GM12878 (cell line): ENCODE measurements around the gene MTFMT. TPM values are rescaled to one million over a fixed set of nuclear protein-coding genes. Genes with fewer than 3 reads are reported as not detected.

Experiments used
- ATAC-seq: fragments of 200-7000 bp; cut with Tn5 transposase; 3 replicates; pipeline ENCODE4 v1.9.1; 2020; ENCODE audit warnings: mild to moderate bottlenecking, moderate library complexity
- BruUV-seq: library from RNA; stranded (reverse); fragments of 400-500 nt; replicated peaks from 2 replicates; lab custom pipeline; 2021; lab: Mats Ljungman, UMichigan
- CTCF ChIA-PET: fragments of 300-600 bp; sonication (Branson Sonifier 250); formaldehyde crosslinking; extraction: SDS; loops from one replicate; lab custom pipeline; 2021; ENCODE audit warnings: inconsistent platforms; lab: Yijun Ruan, JAX
- POLR2A ChIA-PET: fragments of 350-600 bp; formaldehyde crosslinking; extraction: SDS; loops from one replicate; lab custom pipeline; 2021; ENCODE audit warnings: inconsistent platforms; lab: Charles Lee
- RAD21 ChIA-PET: fragments of 300-600 bp; sonication (Branson Sonifier 250); formaldehyde crosslinking; loops from one replicate; lab custom pipeline; 2023; ENCODE audit warnings: antibody characterized with exemption; ENCODE audit not compliant: unreplicated experiment; lab: Charles Lee
- SMC1A ChIA-PET: fragments of 300-600 bp; sonication (Branson Sonifier 250); formaldehyde crosslinking; loops from one replicate; lab custom pipeline; 2023; ENCODE audit not compliant: unreplicated experiment, uncharacterized antibody; lab: Charles Lee
- DNase-seq: peaks from one replicate; pipeline ENCODE4 v3.0.0-alpha.2; 2011; ENCODE audit warnings: low read depth, low spot score
- FAIRE-seq: peaks from 3 replicates; lab custom pipeline; 2011; peaks lifted over from hg19 to GRCh38; lab: Jason Lieb, UNC
- H2AFZ ChIP-seq: 2 replicates; pipeline ENCODE4 v1.6.0; 2011; ENCODE audit warnings: low read depth, low read length, control low read depth; ENCODE audit not compliant: control insufficient read depth
- H3K27ac ChIP-seq: 2 replicates; pipeline ENCODE4 v1.5.1; 2011; ENCODE audit warnings: control low read depth; ENCODE audit not compliant: control insufficient read depth, insufficient read depth
- H3K27me3 ChIP-seq, 2 experiments: replicated peaks in 1 of 2; 2 replicates each; pipeline versions ENCODE4 v1.6.0 to v1.6.1; 2011; ENCODE audit warnings: low read length in 1 of 2; ENCODE audit not compliant: control insufficient read depth in 2 of 2, insufficient read depth in 2 of 2
- H3K36me3 ChIP-seq, 2 experiments: 2 replicates each; pipeline ENCODE4 v1.5.1; 2011; ENCODE audit warnings: low read length in 1 of 2; ENCODE audit not compliant: control insufficient read depth in 2 of 2, insufficient read depth in 2 of 2
- H3K4me1 ChIP-seq: 2 replicates; pipeline ENCODE4 v1.6.1; 2011; ENCODE audit warnings: mild to moderate bottlenecking, low read length, moderate library complexity, mixed read lengths; ENCODE audit not compliant: control insufficient read depth, insufficient read depth
- H3K4me2 ChIP-seq: 2 replicates; pipeline ENCODE4 v1.6.0; 2011; ENCODE audit warnings: control low read depth; ENCODE audit not compliant: control insufficient read depth, insufficient read depth
- H3K4me3 ChIP-seq: fragments of 200-600 bp; sonication (generic); 2 replicates; pipeline ENCODE4 v1.5.1; 2016
- H3K79me2 ChIP-seq: 2 replicates; pipeline ENCODE4 v1.6.0; 2011; ENCODE audit warnings: low read length; ENCODE audit not compliant: control insufficient read depth, insufficient read depth
- H3K9ac ChIP-seq: 2 replicates; pipeline ENCODE4 v1.8.0; 2011; ENCODE audit warnings: low read length, control low read depth, mixed read lengths; ENCODE audit not compliant: control insufficient read depth, insufficient read depth
- H3K9me3 ChIP-seq: replicated peaks from 3 replicates; pipeline ENCODE4 v1.5.1; 2011; ENCODE audit warnings: mild to moderate bottlenecking, low read length; ENCODE audit not compliant: control insufficient read depth, insufficient read depth
- H4K20me1 ChIP-seq: 2 replicates; pipeline ENCODE4 v1.6.0; 2011; ENCODE audit not compliant: control insufficient read depth, insufficient read depth
- FOS ChIP-seq: IDR thresholded peaks from 3 replicates; pipeline ENCODE4 v1.6.1; 2011; ENCODE audit warnings: borderline replicate concordance; ENCODE audit not compliant: insufficient read length; ENCODE audit errors: extremely low read depth
- FOXK2 ChIP-seq: fragments of 450-650 bp; IDR thresholded peaks from 2 replicates; pipeline ENCODE4 v1.6.1; 2017; ENCODE audit warnings: mild to moderate bottlenecking, moderate library complexity
- IRF5 ChIP-seq: fragments of 450-650 bp; IDR thresholded peaks from 2 replicates; pipeline ENCODE4 v1.6.1; 2017; ENCODE audit warnings: borderline replicate concordance
- NFYA ChIP-seq: IDR thresholded peaks from 2 replicates; pipeline ENCODE4 v1.6.1; 2011; ENCODE audit warnings: low read depth, mild to moderate bottlenecking, low read length, improper control_type of control experiment, borderline replicate concordance
- NKRF ChIP-seq: fragments of 450-650 bp; conservative IDR thresholded peaks from 2 replicates; pipeline ENCODE4 v1.6.1; 2017; ENCODE audit warnings: mild to moderate bottlenecking, moderate library complexity
- PKNOX1 ChIP-seq: fragments of 450-650 bp; IDR thresholded peaks from 2 replicates; pipeline ENCODE4 v1.6.1; 2016; ENCODE audit warnings: mild to moderate bottlenecking
- RAD21 ChIP-seq: IDR thresholded peaks from 2 replicates; pipeline ENCODE4 v1.6.1; 2011; ENCODE audit warnings: mild to moderate bottlenecking, low read depth, low read length, moderate library complexity; ENCODE audit not compliant: insufficient read depth
- RBBP5 ChIP-seq: fragments of 200-600 bp; sonication (generic); conservative IDR thresholded peaks from 2 replicates; pipeline ENCODE4 v1.6.1; 2016
- RFX5 ChIP-seq: IDR thresholded peaks from 2 replicates; pipeline ENCODE4 v1.6.1; 2011; ENCODE audit warnings: low read depth, low read length, improper control_type of control experiment
- SMAD5 ChIP-seq: IDR thresholded peaks from 2 replicates; pipeline ENCODE4 v1.6.1; 2016; ENCODE audit warnings: antibody characterized with exemption, low read depth
- SREBF1 ChIP-seq: IDR thresholded peaks from 2 replicates; pipeline ENCODE4 v1.6.1; 2012; ENCODE audit warnings: mild to moderate bottlenecking, low read length
- STAT3 ChIP-seq: IDR thresholded peaks from 2 replicates; pipeline ENCODE4 v1.6.1; 2011; ENCODE audit warnings: low read depth, low read length, improper control_type of control experiment
- SUPT20H ChIP-seq: IDR thresholded peaks from 2 replicates; pipeline ENCODE4 v1.6.1; 2011; ENCODE audit warnings: low read depth, mild to moderate bottlenecking, low read length, moderate library complexity, borderline replicate concordance; ENCODE audit not compliant: control insufficient read depth
- WRNIP1 ChIP-seq: IDR thresholded peaks from 2 replicates; pipeline ENCODE4 v1.6.1; 2011; ENCODE audit warnings: low read depth, low read length, improper control_type of control experiment, borderline replicate concordance
- WGBS: methylation state at CpG from one replicate; pipeline ENCODE4 v1.1.6; 2016; ENCODE audit warnings: low lambda C conversion rate; ENCODE audit not compliant: insufficient replicate concordance, insufficient coverage; ENCODE audit errors: missing lambda C conversion rate; 5-methylcytosine and 5-hydroxymethylcytosine counted together
- in situ Hi-C: fragments of 300-500 bp; cut with MboI; formaldehyde crosslinking; loops from 9 replicates; pipeline ENCODE4 v1.14.3; 2018; ENCODE audit warnings: mixed read lengths
- intact Hi-C: fragments of 100-400 bp; cut with micrococcal nuclease; formaldehyde crosslinking; loops from one replicate; pipeline ENCODE4 v1.14.2; 2022; ENCODE audit not compliant: unreplicated experiment
- polyA plus RNA-seq, 11 experiments: library from polyadenylated mRNA; depleted of rRNA in 4 of 11; unstranded in 6 of 11; stranded (reverse) in 5 of 11; fragments of >200 nt; fragmentation: Nextera tagmentation in 4 of 11; fragmentation: Illumina TruSeq in 1 of 11; extraction: Ambion mirVana in 4 of 11; extraction: Trizol in 1 of 11; gene quantifications; 1 replicate in 1 of 11; 2 replicates in 10 of 11; pipeline versions ENCODE4 v1.2.1 to v1.2.3, GENCODE V29; 2011 to 2016; ENCODE audit warnings: inconsistent platforms in 2 of 11, missing spikeins in 2 of 11, low read depth in 1 of 11
- total RNA-seq, 4 experiments: library from RNA; depleted of rRNA in 3 of 4; stranded (reverse); fragments of >200 nt in 3 of 4; fragmentation: Illumina TruSeq in 1 of 4; extraction: Trizol in 1 of 4; gene quantifications; 2 replicates each; pipeline versions ENCODE4 v1.2.1 to v1.2.3, GENCODE V29; 2013 to 2021
- TF ChIP-seq, protein P1 (sequence below): fragments of 450-650 bp; IDR thresholded peaks from 2 replicates; pipeline ENCODE4 v1.6.1; 2017; ENCODE audit warnings: mild to moderate bottlenecking, moderate library complexity

The MTFMT gene
- total and polyA plus RNA-seq, 10 of the 15 experiments (the other 5 are each of a cell fraction or from before 2014, with no cell fraction given) = 1.7 to 29.8 (median 17.4) TPM

- ChIA-PET SMC1A (interaction anchor here (1.0 to 2.0 kb wide), 2 partner anchors 9 to 22 kb away, joined by 3 to 5 read pairs; no protein-coding TSS in a partner anchor), RAD21 (no interaction called here), CTCF (interaction anchor here (0.8 to 3.6 kb wide), 4 partner anchors 9 to 41 kb away, joined by 3 to 12 read pairs (median 4); no protein-coding TSS in a partner anchor), POLR2A (interaction anchor here (1.7 kb wide), 1 partner anchor 10 kb away, joined by 5 read pairs; no protein-coding TSS in a partner anchor)
- Histone ChIP-seq H3K9ac (no peak overlapping the region), H3K27me3 (no peaks in the 10 kb centered on the region; a peak in 2 of 4 replicates), H3K79me2 (no peaks in the 10 kb centered on the region), H3K4me2 (no peak overlapping the region), H2AFZ (no peak overlapping the region), H3K36me3 (no peaks in the 10 kb centered on the region), H3K9me3 (no peaks in the 10 kb centered on the region), H4K20me1 (no peaks in the 10 kb centered on the region), H3K4me1 (no peaks in the 10 kb centered on the region), H3K4me3 (no peak overlapping the region), H3K27ac (no peak overlapping the region)
- intact Hi-C loops = no loop called here
- BruUV-seq = no TSS peak
- WGBS = 36% methylated on average over 6 of the region's 6 CpGs
- FAIRE-seq = no peak
- in situ Hi-C loops = no loop called here
- ATAC-seq = no peak
- no peak for DNase-seq
- no peak for TF ChIP-seq FOXK2
- TF ChIP-seq PKNOX1 = no peak
- TF ChIP-seq, protein P1, sequence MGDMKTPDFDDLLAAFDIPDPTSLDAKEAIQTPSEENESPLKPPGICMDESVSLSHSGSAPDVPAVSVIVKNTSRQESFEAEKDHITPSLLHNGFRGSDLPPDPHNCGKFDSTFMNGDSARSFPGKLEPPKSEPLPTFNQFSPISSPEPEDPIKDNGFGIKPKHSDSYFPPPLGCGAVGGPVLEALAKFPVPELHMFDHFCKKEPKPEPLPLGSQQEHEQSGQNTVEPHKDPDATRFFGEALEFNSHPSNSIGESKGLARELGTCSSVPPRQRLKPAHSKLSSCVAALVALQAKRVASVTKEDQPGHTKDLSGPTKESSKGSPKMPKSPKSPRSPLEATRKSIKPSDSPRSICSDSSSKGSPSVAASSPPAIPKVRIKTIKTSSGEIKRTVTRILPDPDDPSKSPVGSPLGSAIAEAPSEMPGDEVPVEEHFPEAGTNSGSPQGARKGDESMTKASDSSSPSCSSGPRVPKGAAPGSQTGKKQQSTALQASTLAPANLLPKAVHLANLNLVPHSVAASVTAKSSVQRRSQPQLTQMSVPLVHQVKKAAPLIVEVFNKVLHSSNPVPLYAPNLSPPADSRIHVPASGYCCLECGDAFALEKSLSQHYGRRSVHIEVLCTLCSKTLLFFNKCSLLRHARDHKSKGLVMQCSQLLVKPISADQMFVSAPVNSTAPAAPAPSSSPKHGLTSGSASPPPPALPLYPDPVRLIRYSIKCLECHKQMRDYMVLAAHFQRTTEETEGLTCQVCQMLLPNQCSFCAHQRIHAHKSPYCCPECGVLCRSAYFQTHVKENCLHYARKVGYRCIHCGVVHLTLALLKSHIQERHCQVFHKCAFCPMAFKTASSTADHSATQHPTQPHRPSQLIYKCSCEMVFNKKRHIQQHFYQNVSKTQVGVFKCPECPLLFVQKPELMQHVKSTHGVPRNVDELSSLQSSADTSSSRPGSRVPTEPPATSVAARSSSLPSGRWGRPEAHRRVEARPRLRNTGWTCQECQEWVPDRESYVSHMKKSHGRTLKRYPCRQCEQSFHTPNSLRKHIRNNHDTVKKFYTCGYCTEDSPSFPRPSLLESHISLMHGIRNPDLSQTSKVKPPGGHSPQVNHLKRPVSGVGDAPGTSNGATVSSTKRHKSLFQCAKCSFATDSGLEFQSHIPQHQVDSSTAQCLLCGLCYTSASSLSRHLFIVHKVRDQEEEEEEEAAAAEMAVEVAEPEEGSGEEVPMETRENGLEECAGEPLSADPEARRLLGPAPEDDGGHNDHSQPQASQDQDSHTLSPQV = no peak
- no peak for TF ChIP-seq RAD21
- TF ChIP-seq SUPT20H = no peak
- no peak for TF ChIP-seq SMAD5
- TF ChIP-seq RFX5 = no peak
- no peak for TF ChIP-seq FOS
- TF ChIP-seq WRNIP1 = no peak
- no peak for TF ChIP-seq IRF5
- TF ChIP-seq NKRF = no peak
- TF ChIP-seq NFYA = no peak
- TF ChIP-seq RBBP5 = no peak
- TF ChIP-seq STAT3 = no peak
- TF ChIP-seq SREBF1 = no peak
Observed at GRCh38 chr15:65060641-65061397, 31.4 kb upstream of the MTFMT start.
